HUES6 (cell line): ENCODE results near the gene U2AF2.

Source experiments
- H3K27ac ChIP-seq: 2 replicates; pipeline ENCODE4 v1.7.0; 2013; ENCODE audit warnings: low read depth, mild to moderate bottlenecking, low read length, inconsistent platforms
- H3K27me3 ChIP-seq: 2 replicates; pipeline ENCODE4 v1.6.1; 2013; ENCODE audit warnings: low read length; ENCODE audit not compliant: control insufficient read depth, insufficient read depth
- H3K36me3 ChIP-seq: 2 replicates; pipeline ENCODE4 v1.6.1; 2013; ENCODE audit warnings: low read length; ENCODE audit not compliant: control insufficient read depth, insufficient read depth
- H3K4me1 ChIP-seq: 2 replicates; pipeline ENCODE4 v1.6.1; 2013; ENCODE audit warnings: low read length; ENCODE audit not compliant: control insufficient read depth, insufficient read depth
- H3K4me3 ChIP-seq: 2 replicates; pipeline ENCODE4 v1.5.1; 2013; ENCODE audit warnings: low read depth, low read length
- H3K9ac ChIP-seq: one replicate; pipeline ENCODE4 v1.6.1; 2013; ENCODE audit warnings: mild to moderate bottlenecking, low read length
- H3K9me3 ChIP-seq: 2 replicates; pipeline ENCODE4 v1.6.1; 2013; ENCODE audit warnings: low read depth, low read length; ENCODE audit not compliant: control insufficient read depth, insufficient read depth

U2AF2 gene

GRCh38 chr19:55614711-55615542 lies 39.9 kb upstream of the U2AF2 start:
- Histone ChIP-seq H3K36me3 (peaks cover 26% of the 10 kb centered on the region), H3K4me1 (no peaks in the 10 kb centered on the region), H3K27ac (no peak overlapping the region), H3K27me3 (no peaks in the 10 kb centered on the region), H3K9ac (no peak overlapping the region), H3K9me3 (no peaks in the 10 kb centered on the region), H3K4me3 (no peak overlapping the region)

- no peak overlapping the region for H3K9ac ChIP-seq
- H3K36me3 ChIP-seq: peaks cover 33% of the 10 kb centered on the region
- H3K4me1 ChIP-seq: no peaks in the 10 kb centered on the region
- no peaks in the 10 kb centered on the region for H3K27me3 ChIP-seq
- H3K9me3 ChIP-seq: no peaks in the 10 kb centered on the region
- H3K27ac ChIP-seq: no peak overlapping the region
- H3K4me3 ChIP-seq: no peak overlapping the region
These were observed 39.1 kb upstream of the U2AF2 start for GRCh38 chr19:55615543-55616394.

DNA sequence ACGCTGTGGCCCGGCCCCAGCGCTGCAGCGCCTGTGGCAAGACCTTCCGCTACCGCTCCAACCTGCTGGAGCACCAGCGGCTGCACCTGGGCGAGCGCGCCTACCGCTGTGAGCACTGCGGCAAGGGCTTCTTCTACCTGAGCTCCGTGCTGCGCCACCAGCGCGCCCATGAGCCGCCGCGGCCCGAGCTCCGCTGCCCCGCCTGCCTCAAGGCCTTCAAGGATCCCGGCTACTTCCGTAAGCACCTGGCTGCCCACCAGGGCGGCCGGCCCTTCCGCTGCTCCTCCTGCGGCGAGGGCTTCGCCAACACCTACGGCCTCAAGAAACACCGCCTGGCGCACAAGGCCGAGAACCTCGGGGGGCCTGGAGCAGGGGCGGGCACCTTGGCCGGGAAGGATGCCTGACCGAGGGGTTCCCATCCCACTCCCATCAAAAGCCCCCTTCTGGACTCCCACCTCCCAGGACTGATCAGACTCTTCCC lies 38.4 kb upstream of the U2AF2 start:
- no peak overlapping the region for H3K27ac ChIP-seq
- H3K36me3 ChIP-seq: peaks cover 39% of the 10 kb centered on the region
- H3K9me3 ChIP-seq: no peaks in the 10 kb centered on the region
- H3K4me1 ChIP-seq: no peaks in the 10 kb centered on the region
- no peak overlapping the region for H3K4me3 ChIP-seq
- H3K27me3 ChIP-seq: no peaks in the 10 kb centered on the region
- no peak overlapping the region for H3K9ac ChIP-seq

DNA sequence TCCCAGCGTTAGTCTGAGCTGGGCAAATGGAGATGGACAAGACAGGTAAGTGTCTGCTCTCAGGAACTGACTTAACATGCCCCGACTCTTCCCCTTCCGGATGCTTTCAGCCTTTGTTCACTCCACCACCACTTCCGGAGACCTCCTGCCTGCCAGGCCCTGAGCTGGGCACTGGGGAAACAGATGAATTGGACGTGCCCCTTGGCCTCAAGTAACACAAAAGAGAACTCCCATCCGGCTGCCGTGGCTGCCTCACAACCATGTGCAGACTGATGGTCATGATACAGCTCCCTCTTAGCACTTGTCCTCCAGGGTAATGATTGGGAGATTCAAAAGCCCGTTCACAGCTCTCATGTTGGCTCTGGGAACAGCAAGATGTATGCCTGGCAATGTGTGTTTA lies 37.4 kb upstream of the U2AF2 start:
- H3K4me3 ChIP-seq: no peak overlapping the region
- H3K36me3 ChIP-seq: peaks cover 41% of the 10 kb centered on the region
- no peaks in the 10 kb centered on the region for H3K9me3 ChIP-seq
- H3K27ac ChIP-seq: no peak overlapping the region
- no peaks in the 10 kb centered on the region for H3K27me3 ChIP-seq
- H3K4me1 ChIP-seq: no peaks in the 10 kb centered on the region
- H3K9ac ChIP-seq: no peak overlapping the region

- Histone ChIP-seq H3K4me3 (no peak overlapping the region), H3K27me3 (no peaks in the 10 kb centered on the region), H3K4me1 (no peaks in the 10 kb centered on the region), H3K27ac (no peak overlapping the region), H3K36me3 (peaks cover 42% of the 10 kb centered on the region), H3K9me3 (no peaks in the 10 kb centered on the region), H3K9ac (no peak overlapping the region)
These were observed 36.4 kb upstream of the U2AF2 start for GRCh38 chr19:55618426-55618825.

DNA sequence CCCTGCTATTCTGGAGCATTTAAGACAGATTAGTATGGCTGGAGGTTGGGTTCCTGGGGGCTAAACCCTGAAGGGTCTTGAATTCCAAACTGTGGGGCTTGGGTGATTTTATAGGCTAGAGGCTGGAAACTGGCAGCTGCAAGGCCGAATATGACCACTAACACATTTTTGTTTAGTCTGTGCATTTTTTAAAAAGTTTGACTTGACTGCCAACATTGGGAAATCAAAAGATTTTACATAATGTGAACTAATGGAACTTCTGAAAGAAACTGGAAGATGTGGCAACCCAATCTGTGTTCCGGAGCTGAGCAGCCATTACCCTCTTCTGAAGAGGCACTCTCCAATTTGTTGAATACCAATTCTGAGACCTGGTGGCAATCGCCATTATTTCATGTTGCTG lies 35.5 kb upstream of the U2AF2 start:
- Histone ChIP-seq H3K27ac (no peak overlapping the region), H3K9ac (no peak overlapping the region), H3K27me3 (no peaks in the 10 kb centered on the region), H3K9me3 (no peaks in the 10 kb centered on the region), H3K36me3 (peaks cover 42% of the 10 kb centered on the region), H3K4me3 (no peak overlapping the region), H3K4me1 (no peaks in the 10 kb centered on the region; the same call in 1 of the 2 replicates)

DNA sequence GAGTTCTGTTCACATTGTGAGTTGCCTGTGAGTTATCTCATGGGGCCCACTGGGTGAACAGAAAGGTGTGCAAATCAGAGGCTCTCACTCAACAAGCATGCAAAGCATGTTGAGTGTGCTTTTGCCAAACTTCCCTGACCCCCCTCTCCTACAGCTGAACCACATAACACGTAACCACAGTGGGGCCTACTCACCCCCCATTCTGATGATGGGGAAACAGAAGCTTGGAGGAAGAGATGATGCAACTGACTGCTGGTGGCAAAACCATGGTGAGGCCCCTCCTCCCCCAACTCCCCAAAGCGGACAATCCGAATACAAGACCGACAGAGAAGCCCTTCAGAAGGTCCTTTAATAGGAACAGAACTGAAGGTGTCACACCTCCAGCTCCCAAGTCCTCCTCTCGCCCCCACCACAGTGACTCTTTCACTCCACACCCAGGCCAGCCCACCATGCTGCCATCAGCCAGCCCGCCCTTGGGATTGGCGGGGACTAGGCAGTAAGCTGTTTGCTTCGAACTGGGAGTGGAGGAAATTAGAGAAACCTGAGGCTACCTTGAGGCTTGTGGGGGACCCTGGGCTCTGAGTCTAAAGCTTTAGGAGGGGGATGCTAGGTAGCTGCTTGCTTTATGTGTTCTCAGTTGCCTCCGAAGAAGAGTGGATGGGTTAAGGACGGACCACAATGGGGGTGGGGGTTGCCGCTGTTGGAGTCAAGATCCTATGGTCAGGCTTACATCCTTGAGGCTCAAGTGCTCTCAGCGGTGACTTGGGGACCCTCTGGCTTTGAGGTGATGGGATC lies 34.2 kb upstream of the U2AF2 start:
- no peaks in the 10 kb centered on the region for H3K27me3 ChIP-seq
- H3K9me3 ChIP-seq: no peaks in the 10 kb centered on the region
- H3K27ac ChIP-seq: no peak overlapping the region
- peaks cover 33% of the 10 kb centered on the region for H3K36me3 ChIP-seq
- H3K4me3 ChIP-seq: no peak overlapping the region
- H3K4me1 ChIP-seq: no peaks in the 10 kb centered on the region; the same call in 1 of the 2 replicates
- H3K9ac ChIP-seq: no peak overlapping the region

GRCh38 chr19:55621205-55621672 lies 33.6 kb upstream of the U2AF2 start:
- Histone ChIP-seq H3K4me1 (no peaks in the 10 kb centered on the region; the same call in 1 of the 2 replicates), H3K4me3 (no peak overlapping the region), H3K36me3 (peaks cover 28% of the 10 kb centered on the region), H3K9ac (no peak overlapping the region), H3K27ac (no peak overlapping the region), H3K9me3 (no peaks in the 10 kb centered on the region), H3K27me3 (no peaks in the 10 kb centered on the region)

DNA sequence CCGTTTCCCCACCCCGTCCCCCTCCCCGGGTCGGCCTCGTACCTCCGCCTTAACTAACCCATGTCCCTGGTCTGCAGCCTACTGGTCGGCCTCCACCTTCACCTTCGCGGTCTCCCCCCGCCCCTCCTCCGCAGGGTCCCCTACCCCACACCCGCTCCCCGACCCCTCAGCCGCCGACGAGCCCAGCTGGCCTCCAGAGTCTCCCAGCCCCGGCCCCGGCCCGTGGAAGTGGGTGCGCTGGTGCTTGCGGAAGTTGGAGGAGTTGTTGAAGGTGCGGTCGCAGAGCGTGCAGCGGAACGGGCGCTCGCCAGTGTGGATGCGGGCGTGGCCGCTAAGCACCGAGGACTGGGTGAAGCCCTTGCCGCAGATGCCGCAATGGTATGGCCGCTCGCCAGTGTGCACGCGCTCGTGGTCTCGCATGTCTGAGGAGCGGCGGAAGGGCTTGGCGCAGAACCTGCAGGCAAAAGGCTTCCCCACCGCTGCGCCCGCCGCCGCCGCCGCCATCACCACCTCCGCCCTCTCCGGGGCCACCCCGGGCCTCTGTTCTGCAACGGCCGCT lies 33.1 kb upstream of the U2AF2 start:
- Histone ChIP-seq H3K27me3 (no peaks in the 10 kb centered on the region), H3K4me1 (no peaks in the 10 kb centered on the region; the same call in 1 of the 2 replicates), H3K27ac (no peak overlapping the region), H3K9ac (no peak overlapping the region), H3K4me3 (no peak overlapping the region), H3K36me3 (peaks cover 25% of the 10 kb centered on the region), H3K9me3 (no peaks in the 10 kb centered on the region)

DNA sequence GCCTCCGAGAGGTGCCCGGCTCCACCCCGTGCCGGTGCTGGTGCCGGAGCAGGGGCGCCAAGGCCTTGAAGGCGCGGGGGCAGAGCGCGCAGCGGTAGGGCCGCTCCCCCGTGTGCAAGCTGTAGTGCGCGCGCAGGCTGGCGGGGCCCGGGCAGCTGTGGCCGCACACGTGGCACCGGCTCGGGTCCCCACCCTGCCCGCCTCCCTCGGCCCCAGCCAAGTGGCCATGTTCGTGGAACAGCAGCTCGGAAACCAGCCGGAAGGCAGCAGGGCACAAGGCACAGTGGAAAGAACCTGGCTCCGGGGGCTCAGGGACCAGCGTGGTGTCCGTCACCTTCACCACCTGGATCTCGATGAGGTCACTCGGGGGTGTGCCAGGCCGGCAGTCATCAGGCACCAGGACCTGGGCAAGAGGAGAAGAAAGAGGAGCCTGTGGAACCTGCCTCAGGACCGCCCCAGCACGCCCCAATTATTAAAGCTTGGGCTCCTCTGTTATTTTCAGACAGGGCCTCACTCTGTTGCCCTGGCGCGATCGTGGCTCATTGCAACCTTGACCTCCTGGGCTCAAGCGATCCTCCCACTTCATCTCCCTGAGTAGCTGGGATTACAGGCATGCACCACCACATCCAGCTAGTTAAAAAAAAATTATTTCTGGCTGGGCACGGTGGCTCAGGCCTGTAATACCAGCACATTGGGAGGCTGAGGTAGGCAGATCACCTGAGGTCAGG lies 32.4 kb upstream of the U2AF2 start:
- Histone ChIP-seq H3K4me3 (no peak overlapping the region), H3K36me3 (peaks cover 20% of the 10 kb centered on the region), H3K27me3 (no peaks in the 10 kb centered on the region), H3K27ac (no peak overlapping the region), H3K4me1 (no peaks in the 10 kb centered on the region; the same call in 1 of the 2 replicates), H3K9me3 (no peaks in the 10 kb centered on the region), H3K9ac (no peak overlapping the region)
